ENCODE data around the gene XPO1. TPM values are rescaled to one million over a fixed set of nuclear protein-coding genes. Genes with fewer than 3 reads are reported as not detected.

Gene XPO1
- total RNA-seq, 1 experiment from 2014 or later = 272 TPM

DNA sequence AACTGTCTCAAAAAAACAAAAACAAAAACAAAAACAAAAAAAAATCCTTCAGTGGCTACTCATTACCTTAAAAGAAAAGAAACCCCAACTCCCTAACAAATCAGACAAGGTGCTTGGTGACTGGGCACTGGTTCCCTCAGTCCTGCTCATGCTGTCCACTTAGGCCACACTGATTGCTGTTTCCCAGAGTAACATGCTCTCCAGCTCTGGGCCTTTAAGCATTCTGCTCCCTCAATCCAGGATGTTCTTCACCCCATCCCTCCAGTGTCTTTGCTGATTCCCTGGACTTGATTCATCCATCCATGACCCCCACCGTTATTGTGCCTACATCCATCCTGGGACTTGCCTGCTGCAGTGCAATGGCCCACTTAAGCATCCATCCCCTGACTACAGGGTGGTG is 16.4 kb upstream of the XPO1 start (continued):
- TF ChIP-seq USF2 (CRISPR knock-in tag; IDR thresholded peaks at IDR 0.05) (no peak), GTF2I (CRISPR knock-in tag; conservative IDR thresholded peaks at IDR 0.05) (no peak), FOXK1 (CRISPR knock-in tag; IDR thresholded peaks at IDR 0.05) (no peak), SMAD4 (CRISPR knock-in tag; IDR thresholded peaks at IDR 0.05) (no peak), ZNF317 (CRISPR knock-in tag; IDR thresholded peaks at IDR 0.05; ENCODE audit: borderline replicate concordance, low read depth) (no peak), NR1H2 (CRISPR knock-in tag; IDR thresholded peaks at IDR 0.05) (no peak), FOXP1 (CRISPR knock-in tag; IDR thresholded peaks at IDR 0.05; ENCODE audit: borderline replicate concordance) (no peak)

DNA sequence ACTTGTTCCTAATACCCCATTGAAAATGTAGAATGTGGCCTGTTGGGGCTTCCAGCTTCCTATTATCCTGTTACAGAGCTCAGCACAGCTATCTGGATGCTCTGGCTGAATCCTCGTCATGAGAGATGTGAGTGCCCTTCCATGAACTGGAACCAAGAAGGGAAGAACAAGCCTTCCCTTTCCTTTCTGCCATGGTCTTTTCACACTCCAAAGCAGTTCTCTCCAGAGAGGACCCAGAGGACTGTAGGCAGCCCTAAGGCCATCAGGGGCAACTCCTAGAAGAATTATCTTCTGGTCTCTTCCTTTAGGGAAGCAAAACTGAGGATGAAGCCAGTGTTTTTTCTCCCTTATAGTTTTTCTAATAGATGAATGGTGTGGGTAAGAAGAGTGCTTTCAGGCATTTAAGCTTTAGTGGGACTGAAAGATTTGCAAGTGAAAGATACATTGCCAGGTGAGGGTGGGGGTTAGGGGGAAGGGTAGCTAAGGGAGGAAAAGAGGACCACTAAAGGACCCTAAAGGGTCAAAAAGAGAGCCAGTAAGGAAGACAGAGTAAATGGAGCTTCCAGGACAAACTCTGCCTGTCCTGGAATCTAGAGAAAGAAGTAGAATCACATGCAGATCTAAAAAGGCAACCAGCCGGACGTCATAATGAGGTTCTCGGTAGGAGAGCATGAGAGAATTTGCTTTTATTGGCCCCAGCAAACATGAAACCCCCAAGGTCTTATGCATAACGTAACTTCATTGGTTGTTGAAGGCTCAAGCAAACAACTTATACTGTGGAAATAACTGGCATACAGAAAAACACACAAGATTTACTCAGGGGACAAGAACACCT is 12.4 kb upstream of the XPO1 start:
- H3K27ac Mint-ChIP-seq = peak overlapping the region; percentile 46
- H3K4me3 Mint-ChIP-seq = no peak overlapping the region
- ChIA-PET POLR2A (interaction anchor here (0.5 to 2.3 kb wide), 2 partner anchors 12 to 16 kb away, joined by 3 to 10 read pairs; partner anchors contain the start of gene XPO1), CTCF (interaction anchor here (0.6 kb wide), 1 partner anchor 783 kb away, joined by 3 read pairs; no protein-coding TSS in a partner anchor)
- no peaks in the 10 kb centered on the region for H3K36me3 Mint-ChIP-seq
- DNase-seq (ENCODE audit: low spot score) = no peak
- H3K27me3 Mint-ChIP-seq (ENCODE audit: low read depth) = no peaks in the 10 kb centered on the region
- H3K4me1 Mint-ChIP-seq = peaks cover 23% of the 10 kb centered on the region
- ATAC-seq = peak; percentile 65
- 0 out of 2 replicates have a peak, but pooled peaks cover 3% of the 10 kb centered on the region for H3K9me3 Mint-ChIP-seq
- TF ChIP-seq ESRRA (CRISPR knock-in tag; IDR thresholded peaks at IDR 0.05; ENCODE audit: borderline replicate concordance) (no peak), SP1 (CRISPR knock-in tag; conservative IDR thresholded peaks at IDR 0.05) (no peak), GTF2I (CRISPR knock-in tag; conservative IDR thresholded peaks at IDR 0.05) (no peak), ZNF423 (CRISPR knock-in tag; IDR thresholded peaks at IDR 0.05) (no peak), ZSCAN18 (CRISPR knock-in tag; IDR thresholded peaks at IDR 0.05) (no peak), ZNF317 (CRISPR knock-in tag; IDR thresholded peaks at IDR 0.05; ENCODE audit: borderline replicate concordance, low read depth) (no peak), FOXP4 (CRISPR knock-in tag; IDR thresholded peaks at IDR 0.05) (no peak), MYBL2 (CRISPR knock-in tag; IDR thresholded peaks at IDR 0.05) (no peak), AFF4 (CRISPR knock-in tag; IDR thresholded peaks at IDR 0.05; ENCODE audit: borderline replicate concordance) (no peak), ZNF121 (CRISPR knock-in tag; IDR thresholded peaks at IDR 0.05) (no peak), FOXK1 (CRISPR knock-in tag; IDR thresholded peaks at IDR 0.05) (no peak), KAT7 (CRISPR knock-in tag; IDR thresholded peaks at IDR 0.05; ENCODE audit: borderline replicate concordance) (no peak)
- TF ChIP-seq, protein P1, sequence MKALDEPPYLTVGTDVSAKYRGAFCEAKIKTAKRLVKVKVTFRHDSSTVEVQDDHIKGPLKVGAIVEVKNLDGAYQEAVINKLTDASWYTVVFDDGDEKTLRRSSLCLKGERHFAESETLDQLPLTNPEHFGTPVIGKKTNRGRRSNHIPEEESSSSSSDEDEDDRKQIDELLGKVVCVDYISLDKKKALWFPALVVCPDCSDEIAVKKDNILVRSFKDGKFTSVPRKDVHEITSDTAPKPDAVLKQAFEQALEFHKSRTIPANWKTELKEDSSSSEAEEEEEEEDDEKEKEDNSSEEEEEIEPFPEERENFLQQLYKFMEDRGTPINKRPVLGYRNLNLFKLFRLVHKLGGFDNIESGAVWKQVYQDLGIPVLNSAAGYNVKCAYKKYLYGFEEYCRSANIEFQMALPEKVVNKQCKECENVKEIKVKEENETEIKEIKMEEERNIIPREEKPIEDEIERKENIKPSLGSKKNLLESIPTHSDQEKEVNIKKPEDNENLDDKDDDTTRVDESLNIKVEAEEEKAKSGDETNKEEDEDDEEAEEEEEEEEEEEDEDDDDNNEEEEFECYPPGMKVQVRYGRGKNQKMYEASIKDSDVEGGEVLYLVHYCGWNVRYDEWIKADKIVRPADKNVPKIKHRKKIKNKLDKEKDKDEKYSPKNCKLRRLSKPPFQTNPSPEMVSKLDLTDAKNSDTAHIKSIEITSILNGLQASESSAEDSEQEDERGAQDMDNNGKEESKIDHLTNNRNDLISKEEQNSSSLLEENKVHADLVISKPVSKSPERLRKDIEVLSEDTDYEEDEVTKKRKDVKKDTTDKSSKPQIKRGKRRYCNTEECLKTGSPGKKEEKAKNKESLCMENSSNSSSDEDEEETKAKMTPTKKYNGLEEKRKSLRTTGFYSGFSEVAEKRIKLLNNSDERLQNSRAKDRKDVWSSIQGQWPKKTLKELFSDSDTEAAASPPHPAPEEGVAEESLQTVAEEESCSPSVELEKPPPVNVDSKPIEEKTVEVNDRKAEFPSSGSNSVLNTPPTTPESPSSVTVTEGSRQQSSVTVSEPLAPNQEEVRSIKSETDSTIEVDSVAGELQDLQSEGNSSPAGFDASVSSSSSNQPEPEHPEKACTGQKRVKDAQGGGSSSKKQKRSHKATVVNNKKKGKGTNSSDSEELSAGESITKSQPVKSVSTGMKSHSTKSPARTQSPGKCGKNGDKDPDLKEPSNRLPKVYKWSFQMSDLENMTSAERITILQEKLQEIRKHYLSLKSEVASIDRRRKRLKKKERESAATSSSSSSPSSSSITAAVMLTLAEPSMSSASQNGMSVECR (CRISPR knock-in tag; IDR thresholded peaks at IDR 0.05; ENCODE audit: borderline replicate concordance) = no peak
- TF ChIP-seq, protein P2, sequence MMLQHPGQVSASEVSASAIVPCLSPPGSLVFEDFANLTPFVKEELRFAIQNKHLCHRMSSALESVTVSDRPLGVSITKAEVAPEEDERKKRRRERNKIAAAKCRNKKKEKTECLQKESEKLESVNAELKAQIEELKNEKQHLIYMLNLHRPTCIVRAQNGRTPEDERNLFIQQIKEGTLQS (CRISPR knock-in tag; conservative IDR thresholded peaks at IDR 0.05) = no peak
- TF ChIP-seq, protein P3, sequence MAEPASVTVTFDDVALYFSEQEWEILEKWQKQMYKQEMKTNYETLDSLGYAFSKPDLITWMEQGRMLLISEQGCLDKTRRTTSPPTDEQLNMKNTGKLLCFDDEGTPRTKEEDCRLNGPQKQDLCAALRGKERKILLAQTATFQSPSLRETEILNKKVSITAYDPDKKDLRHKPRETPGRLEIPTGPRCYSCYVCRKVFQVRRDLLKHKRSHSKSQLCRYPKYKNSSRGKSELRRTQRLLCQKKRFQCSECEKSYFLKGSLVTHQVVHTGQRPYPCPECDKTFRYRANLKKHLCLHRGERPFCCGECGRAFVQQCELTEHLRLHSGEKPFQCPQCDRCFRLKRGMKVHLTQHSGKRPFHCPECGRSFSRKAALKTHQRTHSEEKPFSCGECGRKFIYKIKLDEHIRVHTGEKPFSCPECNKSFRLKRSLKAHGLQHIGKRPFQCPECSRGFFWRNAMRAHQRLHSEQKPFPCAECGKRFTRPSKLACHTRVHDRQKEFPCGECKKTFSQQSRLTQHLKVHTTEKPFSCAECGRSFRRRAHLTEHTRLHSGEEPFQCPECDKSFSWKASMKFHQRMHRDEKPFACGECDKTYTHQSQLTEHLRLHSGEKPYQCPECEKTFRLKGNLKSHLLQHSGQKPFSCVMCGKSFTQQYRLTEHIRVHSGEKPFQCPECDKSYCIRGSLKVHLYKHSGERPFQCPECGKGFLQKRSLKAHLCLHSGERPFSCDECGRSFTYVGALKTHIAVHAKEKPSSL (CRISPR knock-in tag; conservative IDR thresholded peaks at IDR 0.05) = no peak
